OCI-LY1 (cell line): ENCODE results near the gene CTBP2.

Experiments
- H2AFZ ChIP-seq: fragments of 200-600 bp; sonication (generic), shearing (Covaris generic); 2 replicates; pipeline ENCODE4 v1.6.0; 2014; ENCODE audit warnings: antibody characterized with exemption, mild to moderate bottlenecking, low read length
- H3F3A ChIP-seq: fragments of 200-600 bp; sonication (generic), shearing (Covaris generic); 2 replicates; pipeline ENCODE4 v1.6.0; 2014; ENCODE audit warnings: mild to moderate bottlenecking, antibody characterized with exemption, low read length, moderate library complexity; ENCODE audit not compliant: insufficient read depth
- H3K27ac ChIP-seq: fragments of 200-600 bp; sonication (generic); 2 replicates; pipeline ENCODE4 v1.5.1; 2014; ENCODE audit warnings: low read length, mixed run types, mild to moderate bottlenecking, low read depth; ENCODE audit not compliant: poor library complexity, severe bottlenecking
- H3K27me3 ChIP-seq: fragments of 200-600 bp; sonication (generic); 2 replicates; pipeline ENCODE4 v1.6.0; 2014; ENCODE audit warnings: antibody characterized with exemption, mild to moderate bottlenecking, low read length, moderate library complexity; ENCODE audit not compliant: insufficient read depth
- H3K36me3 ChIP-seq: fragments of 200-600 bp; sonication (generic); 2 replicates; pipeline ENCODE4 v1.6.1; 2014; ENCODE audit warnings: mild to moderate bottlenecking, antibody characterized with exemption, low read length, moderate library complexity, mixed read lengths; ENCODE audit not compliant: insufficient read depth
- H3K4me1 ChIP-seq: fragments of 200-600 bp; sonication (generic); 2 replicates; pipeline ENCODE4 v1.5.1; 2014; ENCODE audit warnings: mild to moderate bottlenecking, low read length, moderate library complexity; ENCODE audit not compliant: insufficient read depth, severe bottlenecking
- H3K4me2 ChIP-seq: fragments of 200-600 bp; sonication (generic), shearing (Covaris generic); 2 replicates; pipeline ENCODE4 v1.6.1; 2014; ENCODE audit warnings: low read length
- H3K4me3 ChIP-seq: fragments of 200-600 bp; sonication (generic); 2 replicates; pipeline ENCODE4 v1.5.1; 2014; ENCODE audit warnings: low read length, low read depth, mild to moderate bottlenecking, mixed read lengths; ENCODE audit not compliant: poor library complexity, severe bottlenecking
- H3K79me2 ChIP-seq: fragments of 200-600 bp; shearing (Covaris generic); 2 replicates; pipeline ENCODE4 v1.6.1; 2016; ENCODE audit warnings: mixed run types, low read length, mixed read lengths; ENCODE audit not compliant: insufficient read depth
- H3K9ac ChIP-seq: fragments of 200-600 bp; sonication (generic), shearing (Covaris generic); 2 replicates; pipeline ENCODE4 v1.6.1; 2014; ENCODE audit warnings: mild to moderate bottlenecking, low read length, mixed read lengths
- H3K9me2 ChIP-seq: fragments of 200-600 bp; sonication (generic), shearing (Covaris generic); 2 replicates; pipeline ENCODE4 v1.6.1; 2014; ENCODE audit warnings: low read depth, mild to moderate bottlenecking, low read length, mixed read lengths
- H3K9me3 ChIP-seq: fragments of 200-600 bp; shearing (Covaris generic); 2 replicates; pipeline ENCODE4 v1.6.1; 2014; ENCODE audit warnings: low read length, mixed read lengths
- H4K20me1 ChIP-seq: fragments of 200-600 bp; sonication (generic), shearing (Covaris generic); 2 replicates; pipeline ENCODE4 v1.6.0; 2016; ENCODE audit warnings: mild to moderate bottlenecking, low read length; ENCODE audit not compliant: insufficient read depth
- CTCF ChIP-seq: fragments of 200-600 bp; sonication (generic), shearing (Covaris generic); IDR thresholded peaks from 2 replicates; pipeline ENCODE4 v1.5.1; 2017; ENCODE audit warnings: mild to moderate bottlenecking, antibody characterized with exemption, low read length, moderate library complexity, mixed read lengths
- EZH2 ChIP-seq: fragments of 200-600 bp; sonication (generic), shearing (Covaris generic); IDR thresholded peaks from 2 replicates; pipeline ENCODE4 v1.8.0; 2017; ENCODE audit warnings: borderline replicate concordance, mixed run types, mild to moderate bottlenecking, antibody characterized with exemption, low read length, moderate library complexity, mixed read lengths

The CTBP2 gene

DNA sequence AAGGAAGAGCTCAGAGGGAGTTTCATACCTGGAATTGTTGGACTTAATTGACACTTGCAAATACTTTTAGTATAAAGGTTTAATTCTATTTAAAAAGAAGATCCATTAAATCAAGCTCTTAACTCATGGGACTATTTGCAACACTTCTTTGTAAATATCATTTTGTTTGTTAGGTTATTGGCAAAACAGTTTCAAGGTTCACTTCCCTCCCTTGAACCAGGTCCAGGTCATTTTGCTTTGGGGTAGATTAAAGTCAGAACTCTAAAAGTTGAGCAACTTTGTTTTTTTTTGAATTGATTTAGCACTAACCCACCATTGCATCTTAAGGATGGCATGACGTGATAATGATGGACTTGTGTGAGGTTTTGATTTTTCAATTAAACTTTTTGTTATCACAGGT is 172.6 kb downstream of the CTBP2 start:
- Histone ChIP-seq H3K36me3 (peaks cover 43% of the 10 kb centered on the region), H4K20me1 (no peaks in the 10 kb centered on the region), H3K27ac (no peak overlapping the region), H3K4me3 (no peak overlapping the region), H3K4me2 (no peak overlapping the region), H3K9ac (no peak overlapping the region), H3K9me3 (no peaks in the 10 kb centered on the region), H2AFZ (no peak overlapping the region), H3K27me3 (no peaks in the 10 kb centered on the region), H3K9me2 (no peaks in the 10 kb centered on the region), H3F3A (no peaks in the 10 kb centered on the region), H3K4me1 (peaks cover 4% of the 10 kb centered on the region), H3K79me2 (no peaks in the 10 kb centered on the region)
- no peak for TF ChIP-seq EZH2
- no peak for TF ChIP-seq CTCF

GRCh38 chr10:124985162-124985561 is 175.2 kb downstream of the CTBP2 start:
- no peak overlapping the region for H3K4me3 ChIP-seq
- H3K9me3 ChIP-seq = no peaks in the 10 kb centered on the region
- H3K27me3 ChIP-seq = no peaks in the 10 kb centered on the region
- peaks cover 4% of the 10 kb centered on the region for H3K4me1 ChIP-seq
- H3K27ac ChIP-seq = no peak overlapping the region
- H3K4me2 ChIP-seq = no peak overlapping the region
- H3K9me2 ChIP-seq = no peaks in the 10 kb centered on the region
- no peaks in the 10 kb centered on the region for H4K20me1 ChIP-seq
- no peaks in the 10 kb centered on the region for H3F3A ChIP-seq
- TF ChIP-seq CTCF = no peak
- no peak for TF ChIP-seq EZH2
- no peak overlapping the region for H2AFZ ChIP-seq
- H3K79me2 ChIP-seq = no peaks in the 10 kb centered on the region
- H3K36me3 ChIP-seq = peaks cover 56% of the 10 kb centered on the region
- H3K9ac ChIP-seq = no peak overlapping the region

GRCh38 chr10:124984376-124984775 is 176.0 kb downstream of the CTBP2 start:
- TF ChIP-seq CTCF (no peak), EZH2 (no peak)
- no peaks in the 10 kb centered on the region for H3K27me3 ChIP-seq
- H3K9me3 ChIP-seq = no peaks in the 10 kb centered on the region
- no peaks in the 10 kb centered on the region for H3F3A ChIP-seq
- peaks cover 56% of the 10 kb centered on the region for H3K36me3 ChIP-seq
- H2AFZ ChIP-seq = no peak overlapping the region
- H3K4me3 ChIP-seq = no peak overlapping the region
- peaks cover under 1% of the 10 kb centered on the region for H3K4me1 ChIP-seq
- H3K27ac ChIP-seq = no peak overlapping the region
- H3K9me2 ChIP-seq = no peaks in the 10 kb centered on the region
- H3K79me2 ChIP-seq = no peaks in the 10 kb centered on the region
- no peaks in the 10 kb centered on the region for H4K20me1 ChIP-seq
- H3K4me2 ChIP-seq = no peak overlapping the region
- no peak overlapping the region for H3K9ac ChIP-seq
